Muscle of leg (tissue), 16 donors: ENCODE results near the gene ZSCAN25. TPM values are rescaled to one million over a fixed set of nuclear protein-coding genes. Genes with fewer than 3 reads are reported as not detected.
"Not testable (repeated sequence)": the region's sequence is repeated elsewhere in the genome, so short reads cannot be mapped to it uniquely, and the experiment has no call there.

Experiments
- DNase-seq: peaks from one replicate; pipeline ENCODE4 v3.0.0; 2013
- H3K27ac ChIP-seq: one replicate; pipeline ENCODE4 v1.5.1; 2013; ENCODE audit warnings: mild to moderate bottlenecking, low read length, control low read depth
- H3K27me3 ChIP-seq: one replicate; pipeline ENCODE4 v1.6.1; 2013; ENCODE audit warnings: low read length; ENCODE audit not compliant: control insufficient read depth, insufficient read depth
- H3K36me3 ChIP-seq: one replicate; pipeline ENCODE4 v1.6.1; 2013; ENCODE audit warnings: low read length; ENCODE audit not compliant: control insufficient read depth, insufficient read depth
- H3K4me1 ChIP-seq: one replicate; pipeline ENCODE4 v1.6.1; 2013; ENCODE audit warnings: low read length; ENCODE audit not compliant: control insufficient read depth, insufficient read depth
- H3K4me3 ChIP-seq: one replicate; pipeline ENCODE4 v1.5.1; 2013; ENCODE audit warnings: low read length, control low read depth
- H3K9me3 ChIP-seq: replicated peaks from 2 replicates; pipeline ENCODE4 v1.6.1; 2013; ENCODE audit warnings: low read depth, low read length; ENCODE audit not compliant: control insufficient read depth
- WGBS: methylation state at CpG from one replicate; pipeline ENCODE4 v1.1.5; 2013; ENCODE audit warnings: missing lambda C conversion rate; ENCODE audit not compliant: insufficient coverage; 5-methylcytosine and 5-hydroxymethylcytosine counted together
- long read RNA-seq, 11 donors: transcript quantifications; one replicate each; lab custom pipeline, GENCODE V29; 2026
- polyA plus RNA-seq, 8 donors: library from polyadenylated mRNA; unstranded; fragments of 120-200 nt; gene quantifications; one replicate each; pipeline versions ENCODE4 v1.2.1 to v1.2.3, GENCODE V29; 2013; ENCODE audit warnings: inconsistent platforms in 1 of 8, low replicate concordance in 1 of 8; ENCODE audit not compliant: insufficient read length in 8 of 8, insufficient read depth in 1 of 8
- total RNA-seq: library from RNA; stranded (reverse); fragments of 120-200 nt; gene quantifications from one replicate; pipeline ENCODE4 v1.2.4, GENCODE V29; 2013

The ZSCAN25 gene
- total RNA-seq (11.2 TPM), polyA plus RNA-seq (10 to 100 TPM in 4 of 8 donors, 1 to 10 TPM in 4; 8.9 to 12.5 (median 9.9) TPM)
- long read RNA-seq, donor 1: 0 reads
- long read RNA-seq, donor 2, full-length matches to known transcripts: 1 of 1 reads
- long read RNA-seq, donor 2, partial matches to known transcripts: 0 of 1 reads
- long read RNA-seq, donor 2, other reads (novel, unspliced or antisense): 0 of 1 reads
- long read RNA-seq, donor 3, partial matches to known transcripts: 0 of 1 reads
- long read RNA-seq, donor 3, other reads (novel, unspliced or antisense): 0 of 1 reads
- long read RNA-seq, donor 4, full-length matches to known transcripts: 2 of 2 reads
- long read RNA-seq, donor 4, partial matches to known transcripts: 0 of 2 reads
- long read RNA-seq, donor 4, other reads (novel, unspliced or antisense): 0 of 2 reads
- long read RNA-seq, donor 5, full-length matches to known transcripts: 2 of 2 reads
- long read RNA-seq, donor 5, partial matches to known transcripts: 0 of 2 reads
- long read RNA-seq, donor 5, other reads (novel, unspliced or antisense): 0 of 2 reads
- long read RNA-seq, donor 6, full-length matches to known transcripts: 2 of 2 reads
- long read RNA-seq, donor 6, partial matches to known transcripts: 0 of 2 reads
- long read RNA-seq, donor 6, other reads (novel, unspliced or antisense): 0 of 2 reads
- long read RNA-seq, donor 7, full-length matches to known transcripts: 3 of 3 reads
- long read RNA-seq, donor 7, partial matches to known transcripts: 0 of 3 reads
- long read RNA-seq, donor 7, other reads (novel, unspliced or antisense): 0 of 3 reads
- long read RNA-seq, donor 8, full-length matches to known transcripts: 1 of 1 reads
- long read RNA-seq, donor 8, partial matches to known transcripts: 0 of 1 reads
- long read RNA-seq, donor 8, other reads (novel, unspliced or antisense): 0 of 1 reads
- long read RNA-seq, donor 9: 0 reads
- long read RNA-seq, donor 10, full-length matches to known transcripts: 3 of 3 reads
- long read RNA-seq, donor 10, partial matches to known transcripts: 0 of 3 reads
- long read RNA-seq, donor 10, other reads (novel, unspliced or antisense): 0 of 3 reads
- long read RNA-seq, donor 11: 0 reads

DNA sequence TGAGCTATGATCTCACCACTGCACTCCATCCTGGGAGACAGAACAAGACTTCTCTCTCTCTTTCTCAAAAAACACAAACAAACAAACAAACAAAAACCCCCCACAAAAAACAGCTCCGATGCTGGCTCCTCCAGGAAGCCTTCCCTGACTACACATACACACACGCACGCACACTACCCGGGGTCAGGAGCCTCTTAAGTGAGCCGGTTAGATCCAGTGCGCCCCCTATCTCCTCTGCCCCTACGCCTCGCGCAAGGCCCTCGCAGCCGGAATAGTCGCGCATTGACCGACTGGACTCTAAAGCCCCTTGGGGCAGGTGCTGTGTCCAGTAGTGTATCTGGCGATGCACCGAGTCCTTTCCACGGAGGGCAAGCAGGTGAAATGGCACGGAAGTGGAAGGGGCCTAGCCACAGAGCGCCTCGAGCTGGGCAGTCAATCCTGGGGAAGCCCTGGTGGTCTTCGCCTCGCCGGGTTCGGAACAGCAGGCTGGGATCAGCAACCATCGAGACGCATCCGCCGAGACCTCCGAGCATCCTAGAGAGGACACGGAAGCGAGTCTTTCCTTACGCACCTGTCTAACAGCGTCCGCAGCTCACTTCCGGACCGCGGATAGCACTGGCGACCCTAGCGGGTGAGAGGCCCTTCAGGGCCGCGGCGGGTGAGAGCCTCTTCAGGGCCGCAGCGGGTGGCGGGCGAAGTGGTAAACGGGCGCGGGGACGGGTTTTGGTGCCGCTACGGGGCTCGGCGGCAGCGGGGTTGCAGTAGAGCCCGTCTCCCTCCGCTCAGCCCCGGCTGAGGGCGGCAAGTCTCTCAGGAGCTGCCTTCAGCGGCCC, at the start of gene ZSCAN25:
Gene ZSCAN25 (plus strand): TSS at position 588 of the 833 bp plus-strand sequence. CDS start 2,661 bp downstream, outside the sequence.
- H3K4me3 ChIP-seq: peak within 1 kb of the TSS; percentile 88
- WGBS: under 1% methylated on average over 56 of the region's 60 CpGs
- H3K4me1 ChIP-seq: peaks cover 4% of the 10 kb centered on the region
- peaks cover 30% of the 10 kb centered on the region for H3K36me3 ChIP-seq
- H3K27me3 ChIP-seq: peaks cover 3% of the 10 kb centered on the region
- peak; percentile 96 for DNase-seq
- H3K27ac ChIP-seq: peak within 1 kb of the TSS; percentile 63
- H3K9me3 ChIP-seq: no peaks in the 10 kb centered on the region

DNA sequence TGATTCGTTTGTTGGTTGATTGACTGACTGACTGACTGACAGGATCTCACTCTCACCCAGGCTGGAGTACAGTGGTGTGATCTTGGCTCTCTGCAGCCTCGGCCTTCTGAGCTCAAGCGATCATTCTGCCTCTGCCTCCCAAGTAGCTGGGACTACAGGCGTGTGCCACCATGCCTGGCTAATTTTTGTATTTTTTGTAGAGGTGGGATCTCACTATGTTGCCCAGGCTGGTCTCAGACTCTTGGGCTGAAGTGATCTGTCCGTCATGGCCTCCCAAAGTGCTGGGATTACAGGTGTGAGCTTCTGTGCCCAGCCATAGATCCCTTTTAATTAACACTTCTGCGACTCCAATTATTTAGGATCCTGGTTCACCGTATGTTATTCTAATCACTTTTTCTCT, 48.0 kb upstream of the ZSCAN25 start:
- not testable (repeated sequence) for H3K4me1 ChIP-seq, H3K9me3 ChIP-seq, DNase-seq, H3K27ac ChIP-seq, H3K27me3 ChIP-seq, H3K4me3 ChIP-seq
- peaks cover 32% of the 10 kb centered on the region for H3K36me3 ChIP-seq
- WGBS: 90% methylated on average over 2 of the region's 7 CpGs

- H3K4me1 ChIP-seq: no peaks in the 10 kb centered on the region
- WGBS: 100% methylated on average over 2 of the region's 3 CpGs
- H3K9me3 ChIP-seq: no peaks in the 10 kb centered on the region
- no peak overlapping the region for H3K27ac ChIP-seq
- DNase-seq: no peak
- H3K27me3 ChIP-seq: no peaks in the 10 kb centered on the region
- no peak overlapping the region for H3K4me3 ChIP-seq
- peaks cover 26% of the 10 kb centered on the region for H3K36me3 ChIP-seq
Observed at GRCh38 chr7:99571768-99572167, 45.0 kb upstream of the ZSCAN25 start.

- no CpG with 5 or more reads among the region's 1 CpG for WGBS
- Histone ChIP-seq H3K9me3 (no peaks in the 10 kb centered on the region), H3K27me3 (no peaks in the 10 kb centered on the region), H3K27ac (no peak overlapping the region), H3K4me1 (no peaks in the 10 kb centered on the region), H3K4me3 (no peak overlapping the region), H3K36me3 (peaks cover 26% of the 10 kb centered on the region)
- DNase-seq: no peak
Observed at GRCh38 chr7:99573257-99573656, 43.5 kb upstream of the ZSCAN25 start.

- WGBS: no CpG with 5 or more reads among the region's 3 CpGs
- no peaks in the 10 kb centered on the region for H3K9me3 ChIP-seq
- peaks cover 10% of the 10 kb centered on the region for H3K4me1 ChIP-seq
- H3K27ac ChIP-seq: no peak overlapping the region
- no peaks in the 10 kb centered on the region for H3K27me3 ChIP-seq
- peaks cover 17% of the 10 kb centered on the region for H3K36me3 ChIP-seq
- no peak overlapping the region for H3K4me3 ChIP-seq
- no peak for DNase-seq
Observed at GRCh38 chr7:99576251-99576650, 40.5 kb upstream of the ZSCAN25 start.

DNA sequence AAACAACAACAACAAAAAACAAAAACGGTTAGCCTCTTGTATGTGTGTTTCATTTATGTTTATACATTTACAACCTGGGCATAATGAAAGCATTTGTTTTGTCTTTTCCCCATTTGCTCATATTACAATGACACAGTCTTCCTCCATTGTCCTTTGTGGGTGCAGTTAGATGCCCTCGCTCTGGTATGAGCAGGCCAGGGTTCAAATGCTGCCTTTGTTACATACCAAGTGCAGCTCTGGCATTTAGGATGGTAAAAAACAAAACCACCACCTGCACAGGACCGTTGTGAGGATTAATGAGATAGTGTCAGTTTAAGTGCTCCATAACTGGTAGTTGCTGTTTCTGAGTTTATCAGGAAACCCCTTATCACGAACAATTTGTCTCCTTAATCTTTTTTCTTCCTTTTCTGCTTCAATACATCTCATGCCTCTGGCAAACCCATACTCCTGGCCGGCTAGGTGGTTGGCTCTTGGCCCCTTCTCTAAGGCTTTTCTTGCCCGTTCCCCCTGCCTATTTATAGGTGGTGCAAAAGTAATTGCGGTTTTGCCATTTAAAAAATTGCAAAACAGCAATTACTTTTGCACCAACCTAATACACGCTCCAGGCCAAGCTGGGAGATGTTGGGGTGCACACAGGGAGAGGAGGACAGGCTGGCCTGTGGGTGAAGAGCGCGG, 37.3 kb upstream of the ZSCAN25 start:
- no peak for DNase-seq
- H3K9me3 ChIP-seq: no peaks in the 10 kb centered on the region
- H3K27ac ChIP-seq: no peak overlapping the region
- peak overlapping the region; percentile 68 for H3K4me3 ChIP-seq
- no peaks in the 10 kb centered on the region for H3K27me3 ChIP-seq
- 47% methylated on average over 3 of the region's 10 CpGs for WGBS
- peaks cover 10% of the 10 kb centered on the region for H3K4me1 ChIP-seq
- H3K36me3 ChIP-seq: peaks cover 5% of the 10 kb centered on the region

DNA sequence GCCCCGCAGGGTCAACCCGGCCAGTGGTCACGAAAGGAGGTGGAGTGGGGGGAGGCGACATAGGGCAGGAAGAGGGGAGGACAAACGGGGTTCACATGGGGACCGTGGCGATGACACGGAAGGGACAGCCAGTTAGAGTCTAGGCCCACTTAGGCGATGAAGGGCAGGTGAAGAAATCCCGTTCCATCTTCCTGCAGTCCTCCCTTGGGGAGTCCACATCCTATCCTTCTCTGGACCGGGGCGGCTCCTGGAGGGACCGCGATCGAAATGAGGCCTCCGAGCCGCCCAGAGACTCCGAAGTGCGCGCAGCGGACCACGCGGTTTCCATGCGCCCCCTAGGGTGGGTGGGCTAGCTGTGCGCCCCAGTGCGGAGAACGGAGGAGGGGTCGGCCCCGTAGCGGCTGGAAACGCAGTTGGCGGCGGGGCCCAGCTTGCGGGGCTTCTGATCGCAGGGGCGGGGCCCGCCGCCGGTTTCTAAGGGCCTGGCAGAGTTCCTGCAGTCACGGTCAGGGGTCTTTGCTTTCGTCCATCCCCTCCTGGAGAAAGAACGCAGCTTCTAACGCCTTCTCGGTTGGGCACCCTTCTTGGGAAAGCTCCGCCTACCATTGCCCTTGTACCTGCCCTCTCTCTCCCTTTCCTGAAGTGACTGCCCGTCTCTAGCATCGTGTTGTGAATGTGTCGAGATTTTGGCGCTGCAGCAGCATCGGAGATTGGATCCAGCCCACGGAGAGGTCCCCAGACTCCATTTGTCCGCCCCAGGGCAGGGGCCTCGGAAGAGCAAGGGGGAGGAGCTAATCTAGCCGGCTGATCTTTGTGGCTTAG, 36.6 kb upstream of the ZSCAN25 start:
- Histone ChIP-seq H3K36me3 (peaks cover under 1% of the 10 kb centered on the region), H3K4me1 (peaks cover 10% of the 10 kb centered on the region), H3K27me3 (no peaks in the 10 kb centered on the region), H3K27ac (no peak overlapping the region), H3K4me3 (peak overlapping the region; percentile 68), H3K9me3 (no peaks in the 10 kb centered on the region)
- 1% methylated on average over 46 of the region's 54 CpGs for WGBS
- DNase-seq: peak; percentile 69

DNA sequence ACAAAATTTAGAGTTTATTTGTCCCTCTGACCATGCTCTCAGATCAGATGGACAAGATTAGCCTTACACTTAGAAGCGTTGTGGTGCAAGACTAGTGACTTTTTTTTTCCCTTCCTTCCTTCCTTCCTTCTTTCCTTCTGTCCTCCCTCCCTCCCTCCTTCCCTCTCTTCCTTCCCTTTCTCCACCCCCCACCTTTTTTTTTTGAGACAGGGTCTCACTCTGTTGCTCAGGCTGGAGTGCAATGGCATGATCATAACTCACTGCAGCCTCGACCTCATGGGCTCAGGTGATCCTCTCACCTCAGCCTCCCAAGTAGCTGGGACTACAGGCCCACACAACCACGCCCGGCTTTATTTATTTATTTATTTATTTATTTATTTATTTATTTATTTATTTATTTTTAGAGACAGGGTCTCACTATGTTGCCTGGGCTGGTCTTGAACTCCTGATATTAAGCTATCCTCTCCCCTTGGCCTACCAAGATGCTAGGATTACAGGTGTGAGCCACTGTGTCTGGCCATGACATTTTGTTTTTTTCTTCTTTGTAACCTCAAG, 35.9 kb upstream of the ZSCAN25 start:
- Histone ChIP-seq H3K4me3 (peak overlapping the region; percentile 68), H3K4me1 (peaks cover 10% of the 10 kb centered on the region)
- not testable (repeated sequence) for H3K27ac ChIP-seq, H3K9me3 ChIP-seq, H3K27me3 ChIP-seq, DNase-seq, H3K36me3 ChIP-seq
- no CpG with 5 or more reads among the region's 4 CpGs for WGBS
